Gastrocnemius medialis (tissue), 4 donors: Measurements from ENCODE around the gene GAB2.

Experiments used
- CTCF ChIP-seq, 5 experiments: fragments of 450-650 bp in 3 of 5; fragments of 200-600 bp in 2 of 5; sonication (generic) in 2 of 5; IDR thresholded peaks in 4 of 5; conservative IDR thresholded peaks in 1 of 5; 1 replicate in 4 of 5; 2 replicates in 1 of 5; pipeline ENCODE4 v1.5.1; 2016 to 2019; ENCODE audit warnings: antibody characterized with exemption in 5 of 5, mild to moderate bottlenecking in 3 of 5, moderate library complexity in 3 of 5
- POLR2A ChIP-seq, 2 donors: fragments of 450-650 bp; IDR thresholded peaks; one replicate each; pipeline ENCODE4 v1.6.1; 2017; ENCODE audit warnings: antibody characterized with exemption in 2 of 2, mild to moderate bottlenecking in 2 of 2, moderate library complexity in 2 of 2

GRCh38 chr11:78176605-78177141 lies 240.9 kb downstream of the GAB2 start:
- TF ChIP-seq POLR2A (IDR thresholded peaks at IDR 0.05): no peak
- TF ChIP-seq CTCF (IDR thresholded peaks at IDR 0.05 in 4 of 5, conservative IDR thresholded peaks at IDR 0.05 in 1 of 5): no peak
